Measurements from ENCODE around the gene PNMT.

- TF ChIP-seq CTCF (IDR thresholded peaks at IDR 0.05) (no peak), EZH2 (IDR thresholded peaks at IDR 0.05; ENCODE audit: borderline replicate concordance, insufficient read depth, low read depth, low read length, poor library complexity, severe bottlenecking) (no peak)
These were observed 6.6 kb downstream of the PNMT start for GRCh38 chr17:39674702-39675389.
